GM19452 (cell line): ENCODE data around the gene KLHL11.
A peak's percentile ranks its signal among the peaks of the same experiment; 100 is the strongest.

Experiments used
- ATAC-seq: cut with Tn5 transposase; IDR thresholded peaks from one replicate; pipeline ENCODE4 v1.9.1; 2021; ENCODE audit not compliant: unreplicated experiment

Gene KLHL11

GRCh38 chr17:41811549-41812380 lies 53.5 kb downstream of the KLHL11 start, which contains the start of gene P3H4:
Gene P3H4 (minus strand): TSS chr17:41811949. CDS start chr17:41811915, 34 bp downstream.
- ATAC-seq: peak; percentile 77

GRCh38 chr17:41810659-41811548 lies 54.3 kb downstream of the KLHL11 start:
- ATAC-seq: peak; percentile 19

- ATAC-seq: no peak
Measured at GRCh38 chr17:41806685-41807445, 58.4 kb downstream of the KLHL11 start.
